ENCODE data around the gene PLEKHA5.

GRCh38 chr12:19415563-19415962 lies 286.0 kb downstream of the PLEKHA5 start:
- TF ChIP-seq POLR2A (IDR thresholded peaks at IDR 0.05; ENCODE audit: low read depth, low read length) (no peak), CTCF (conservative IDR thresholded peaks at IDR 0.05; ENCODE audit: low read depth, low read length) (no peak), SMC3 (IDR thresholded peaks at IDR 0.05; ENCODE audit: low read depth, low read length) (no peak), RAD21 (IDR thresholded peaks at IDR 0.05; ENCODE audit: low read length) (no peak), BHLHE40 (IDR thresholded peaks at IDR 0.05; ENCODE audit: low read depth, low read length) (no peak), MAZ (IDR thresholded peaks at IDR 0.05; ENCODE audit: borderline replicate concordance, low read depth, low read length) (no peak), RFX5 (IDR thresholded peaks at IDR 0.05; ENCODE audit: low read depth, low read length) (no peak), ELK1 (IDR thresholded peaks at IDR 0.05; ENCODE audit: borderline replicate concordance, low read depth, low read length) (no peak), MXI1 (IDR thresholded peaks at IDR 0.05; ENCODE audit: borderline replicate concordance, low read depth, low read length) (no peak), USF2 (IDR thresholded peaks at IDR 0.05; ENCODE audit: low read depth, low read length) (no peak), MAFK (IDR thresholded peaks at IDR 0.05; ENCODE audit: low read depth, low read length) (no peak)

All from IMR-90 (cell line).